HepG2 (cell line): Measurements from ENCODE around the gene KXD1. TPM values are rescaled to one million over a fixed set of nuclear protein-coding genes. Genes with fewer than 3 reads are reported as not detected.

Experiments
- ARID3A ChIP-seq: IDR thresholded peaks from 2 replicates; pipeline ENCODE4 v1.6.1; 2012; ENCODE audit warnings: low read depth, low read length, improper control_type of control experiment
- CCAR2 ChIP-seq: fragments of 200-400 bp; formaldehyde crosslinking; optimal IDR thresholded peaks from 2 replicates; pipeline ENCODE3; 2018; ENCODE audit warnings: low read depth, mild to moderate bottlenecking, low read length, moderate library complexity
- CREB3 ChIP-seq: sonication (generic); formaldehyde crosslinking; IDR thresholded peaks from 2 replicates; pipeline ENCODE4 v1.5.0; 2020; ENCODE audit warnings: missing genetic modification reagents
- DNMT1 ChIP-seq: sonication (generic); formaldehyde crosslinking; IDR thresholded peaks from 2 replicates; pipeline ENCODE4 v1.5.1; 2020; ENCODE audit warnings: mild to moderate bottlenecking, missing genetic modification reagents
- EED ChIP-seq: sonication (generic); formaldehyde crosslinking; IDR thresholded peaks from 2 replicates; pipeline ENCODE4 v1.5.0; 2020; ENCODE audit warnings: mild to moderate bottlenecking, missing genetic modification reagents
- ETV6 ChIP-seq: sonication (generic); formaldehyde crosslinking; conservative IDR thresholded peaks from 2 replicates; pipeline ENCODE4 v1.4.0; 2020; ENCODE audit warnings: missing genetic modification reagents
- FOXA3 ChIP-seq: IDR thresholded peaks from 2 replicates; pipeline ENCODE4 v1.6.1; 2016; ENCODE audit warnings: missing genetic modification reagents, missing compliant biosample characterization
- FUBP1 ChIP-seq: sonication (generic); formaldehyde crosslinking; IDR thresholded peaks from 2 replicates; pipeline ENCODE4 v1.5.1; 2020; ENCODE audit warnings: missing genetic modification reagents, mild to moderate bottlenecking, borderline replicate concordance
- MAX ChIP-seq: IDR thresholded peaks from 2 replicates; pipeline ENCODE4 v1.6.1; 2012; ENCODE audit warnings: inconsistent platforms
- MIXL1 ChIP-seq: IDR thresholded peaks from 2 replicates; pipeline ENCODE4 v1.6.1; 2016
- NFYC ChIP-seq: IDR thresholded peaks from 2 replicates; pipeline ENCODE4 v1.6.1; 2016; ENCODE audit warnings: missing genetic modification reagents, missing compliant biosample characterization
- SRSF9 ChIP-seq: fragments of 200-400 bp; formaldehyde crosslinking; IDR thresholded peaks from 2 replicates; pipeline ENCODE4 v1.6.1; 2018; ENCODE audit warnings: borderline replicate concordance, mild to moderate bottlenecking, low read depth, low read length; ENCODE audit not compliant: insufficient read depth, poor library complexity, severe bottlenecking
- ZBTB21 ChIP-seq: sonication (generic); formaldehyde crosslinking; IDR thresholded peaks from 2 replicates; pipeline ENCODE4 v1.4.0; 2020; ENCODE audit warnings: missing genetic modification reagents
- ZGPAT ChIP-seq: IDR thresholded peaks from 2 replicates; pipeline ENCODE4 v1.6.1; 2016; ENCODE audit warnings: mild to moderate bottlenecking
- ZHX1 ChIP-seq: sonication (generic); formaldehyde crosslinking; IDR thresholded peaks from 2 replicates; pipeline ENCODE4 v1.8.1; 2022; ENCODE audit warnings: low read depth, mild to moderate bottlenecking, missing genetic modification reagents
- ZNF317 ChIP-seq: sonication (generic); formaldehyde crosslinking; IDR thresholded peaks from 2 replicates; pipeline ENCODE4 v1.5.0; 2020; ENCODE audit warnings: mild to moderate bottlenecking, missing genetic modification reagents
- ZNF33B ChIP-seq: sonication (generic); formaldehyde crosslinking; IDR thresholded peaks from 2 replicates; pipeline ENCODE4 v1.5.1; 2020; ENCODE audit warnings: mild to moderate bottlenecking, missing genetic modification reagents
- ZNF496 ChIP-seq: sonication (generic); formaldehyde crosslinking; IDR thresholded peaks from 2 replicates; pipeline ENCODE4 v1.8.1; 2023; ENCODE audit warnings: mild to moderate bottlenecking, moderate library complexity, missing genetic modification reagents; ENCODE audit not compliant: insufficient replicate concordance
- ZNF546 ChIP-seq: sonication (generic); formaldehyde crosslinking; conservative IDR thresholded peaks from 2 replicates; pipeline ENCODE4 v1.8.1; 2023; ENCODE audit warnings: mild to moderate bottlenecking, missing genetic modification reagents
- ZNF816 ChIP-seq: sonication (generic); formaldehyde crosslinking; IDR thresholded peaks from 2 replicates; pipeline ENCODE4 v1.8.0; 2022; ENCODE audit warnings: missing genetic modification reagents, mild to moderate bottlenecking, borderline replicate concordance
- polyA plus RNA-seq, 8 experiments: library from polyadenylated mRNA; depleted of rRNA in 3 of 8; stranded (reverse) in 7 of 8; unstranded in 1 of 8; fragments of >200 nt; fragmentation: Illumina TruSeq in 4 of 8; extraction: Trizol in 4 of 8; gene quantifications; 2 replicates each; pipeline versions ENCODE4 v1.2.1 to v1.2.3, GENCODE V29; 2011 to 2016; ENCODE audit warnings: low read depth in 4 of 8, missing spikeins in 1 of 8, mixed read lengths in 1 of 8; ENCODE audit not compliant: insufficient read depth in 1 of 8
- total RNA-seq, 5 experiments: library from RNA; depleted of rRNA; stranded (reverse); fragments of >200 nt; fragmentation: Illumina TruSeq; extraction: Trizol; gene quantifications; 2 replicates each; pipeline ENCODE4 v1.2.3, GENCODE V29; 2016; ENCODE audit warnings: low read depth in 1 of 5

KXD1 gene
- total and polyA plus RNA-seq, 2 of the 13 experiments (the other 11 are each of a cell fraction or from before 2014, with no cell fraction given), result 44.6 to 143 TPM

DNA sequence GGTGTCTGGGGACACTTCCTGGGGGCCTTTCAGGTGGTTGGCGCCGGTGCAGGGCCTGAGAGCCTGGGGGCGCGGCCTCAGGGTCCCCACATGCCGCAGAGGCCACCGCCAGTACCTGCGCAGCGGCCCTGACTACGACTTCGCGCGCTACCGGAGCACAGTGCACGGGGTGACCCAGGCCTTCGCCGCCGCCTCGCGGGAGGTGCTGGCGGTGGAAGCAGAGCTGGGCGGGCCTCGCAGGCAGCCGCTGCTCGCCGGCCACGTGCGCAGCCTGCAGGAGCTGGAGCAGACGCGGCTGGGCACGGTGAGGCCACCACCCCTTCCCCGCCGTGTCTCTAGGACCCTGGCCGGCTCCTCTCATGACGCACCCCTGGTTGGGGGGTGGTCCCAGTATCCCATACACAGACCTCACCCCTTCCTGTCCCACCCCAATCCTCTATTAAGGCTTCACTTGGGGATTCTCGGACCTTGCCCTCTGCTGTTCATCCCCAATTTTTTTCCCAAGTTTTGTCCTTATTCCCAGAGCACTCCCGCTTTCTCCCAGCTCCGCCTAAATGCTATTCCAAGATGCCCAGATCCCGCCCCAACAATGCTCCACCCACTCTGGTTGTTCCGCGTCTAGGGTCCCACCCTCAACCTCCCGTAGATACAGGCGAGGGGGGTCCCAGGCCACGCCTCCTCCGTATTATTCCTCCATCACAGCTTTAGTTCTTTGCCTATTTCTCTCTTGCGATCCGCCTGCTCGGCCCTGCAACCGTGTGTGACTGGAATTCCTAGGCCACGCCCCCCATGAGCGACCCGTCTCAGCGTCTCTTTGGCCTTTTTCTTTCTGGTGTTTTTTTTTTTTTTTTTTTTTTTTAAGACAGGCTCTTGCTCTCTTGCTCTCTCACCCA is 32.0 kb downstream of the KXD1 start (continued):
- TF ChIP-seq ZNF496 (CRISPR knock-in tag) (no peak), MIXL1 (CRISPR knock-in tag) (peak; percentile 54; the same call in 1 of the 2 replicates), DNMT1 (peak; percentile 92; the same call in 1 of the 2 replicates), ARID3A (no peak), ZHX1 (peak; percentile 80), EED (CRISPR knock-in tag) (peak; percentile 93), ZGPAT (CRISPR knock-in tag) (no peak), ZNF546 (CRISPR knock-in tag) (peak; percentile 94), FOXA3 (CRISPR knock-in tag) (peak; percentile 39; the same call in 1 of the 2 replicates), NFYC (CRISPR knock-in tag) (peak; percentile 29; the same call in 1 of the 2 replicates), MAX (peak; percentile 99), CREB3 (peak; percentile 91), ETV6 (CRISPR knock-in tag) (no peak), ZNF33B (peak; percentile 83; the same call in 1 of the 2 replicates), FUBP1 (CRISPR knock-in tag) (no peak), ZNF317 (CRISPR knock-in tag) (peak; percentile 66; the same call in 1 of the 2 replicates), CCAR2 (no peak), ZBTB21 (CRISPR knock-in tag) (no peak), SRSF9 (no peak), ZNF816 (no peak; the same call in 1 of the 2 replicates)
